CD4-positive, CD25-positive, alpha-beta regulatory T cell (primary cell): Measurements from ENCODE around the gene FATE1. TPM values are rescaled to one million over a fixed set of nuclear protein-coding genes. Genes with fewer than 3 reads are reported as not detected.

ENCODE experiments used
- ATAC-seq, 2 donors: fragments of 150-1000 bp; cut with Tn5 transposase; one replicate each; pipeline ENCODE4 v1.10.0; 2021; ENCODE audit warnings: low read depth in 2 of 2, moderate number of reproducible peaks in 2 of 2, moderate library complexity in 1 of 2
- DNase-seq, 3 donors: peaks; one replicate each; pipeline versions ENCODE4 v3.0.0 to v3.0.0-alpha.2; 2012 to 2022; ENCODE audit warnings: mixed read lengths in 1 of 3
- H3K27ac ChIP-seq: one replicate; pipeline ENCODE4 v1.7.0; 2013; ENCODE audit warnings: mild to moderate bottlenecking, low read length; ENCODE audit not compliant: insufficient read depth, poor library complexity, severe bottlenecking
- H3K27me3 ChIP-seq: one replicate; pipeline ENCODE4 v1.7.0; 2013; ENCODE audit warnings: low read length; ENCODE audit not compliant: control insufficient read depth, insufficient read depth
- H3K36me3 ChIP-seq: one replicate; pipeline ENCODE4 v1.7.0; 2013; ENCODE audit warnings: mild to moderate bottlenecking, low read length, moderate library complexity; ENCODE audit not compliant: control insufficient read depth, insufficient read depth
- H3K4me1 ChIP-seq: 2 replicates; pipeline ENCODE4 v1.7.0; 2013; ENCODE audit warnings: mild to moderate bottlenecking, low read length; ENCODE audit not compliant: insufficient read depth, control insufficient read depth, poor library complexity, severe bottlenecking
- H3K4me3 ChIP-seq: one replicate; pipeline ENCODE4 v1.7.0; 2013; ENCODE audit warnings: low read depth, mild to moderate bottlenecking, low read length, moderate library complexity
- H3K9me3 ChIP-seq, 2 experiments: 1 replicate in 1 of 2; 2 replicates in 1 of 2; pipeline ENCODE4 v1.7.0; 2013; ENCODE audit warnings: low read length in 2 of 2, mild to moderate bottlenecking in 1 of 2, moderate library complexity in 1 of 2; ENCODE audit not compliant: control insufficient read depth in 2 of 2
- H3K27ac Mint-ChIP-seq, 3 donors: one replicate each; pipeline ENCODE4 v1.8.0; 2020 to 2022; ENCODE audit warnings: mild to moderate bottlenecking in 3 of 3, mixed read lengths in 3 of 3, moderate library complexity in 2 of 3
- H3K27me3 Mint-ChIP-seq: one replicate; pipeline ENCODE4 v1.8.0; 2022; ENCODE audit warnings: mild to moderate bottlenecking, mixed read lengths
- H3K36me3 Mint-ChIP-seq: one replicate; pipeline ENCODE4 v1.8.0; 2020; ENCODE audit warnings: mixed read lengths
- H3K4me1 Mint-ChIP-seq, 4 donors: one replicate each; pipeline ENCODE4 v1.8.0; 2020 to 2022; ENCODE audit warnings: mixed read lengths in 4 of 4, mild to moderate bottlenecking in 1 of 4
- H3K4me3 Mint-ChIP-seq, 4 donors: one replicate each; pipeline ENCODE4 v1.8.0; 2020 to 2022; ENCODE audit warnings: mild to moderate bottlenecking in 4 of 4, mixed read lengths in 4 of 4, moderate library complexity in 3 of 4
- H3K9me3 Mint-ChIP-seq, 7 donors: one replicate each; pipeline ENCODE4 v1.8.0; 2020 to 2022; ENCODE audit warnings: mixed read lengths in 7 of 7, mild to moderate bottlenecking in 3 of 7, moderate library complexity in 2 of 7
- polyA plus RNA-seq, 4 donors: library from polyadenylated mRNA; unstranded; fragments of 300-500 nt; fragmentation: Illumina TruSeq; gene quantifications; one replicate each; pipeline ENCODE4 v1.2.3, GENCODE V29; 2021
- total RNA-seq: library from RNA; stranded (reverse); gene quantifications from one replicate; pipeline ENCODE4 v1.2.3, GENCODE V29; 2022

The FATE1 gene, protein sequence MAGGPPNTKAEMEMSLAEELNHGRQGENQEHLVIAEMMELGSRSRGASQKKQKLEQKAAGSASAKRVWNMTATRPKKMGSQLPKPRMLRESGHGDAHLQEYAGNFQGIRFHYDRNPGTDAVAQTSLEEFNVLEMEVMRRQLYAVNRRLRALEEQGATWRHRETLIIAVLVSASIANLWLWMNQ
- total RNA-seq (not detected), polyA plus RNA-seq (not detected)

DNA sequence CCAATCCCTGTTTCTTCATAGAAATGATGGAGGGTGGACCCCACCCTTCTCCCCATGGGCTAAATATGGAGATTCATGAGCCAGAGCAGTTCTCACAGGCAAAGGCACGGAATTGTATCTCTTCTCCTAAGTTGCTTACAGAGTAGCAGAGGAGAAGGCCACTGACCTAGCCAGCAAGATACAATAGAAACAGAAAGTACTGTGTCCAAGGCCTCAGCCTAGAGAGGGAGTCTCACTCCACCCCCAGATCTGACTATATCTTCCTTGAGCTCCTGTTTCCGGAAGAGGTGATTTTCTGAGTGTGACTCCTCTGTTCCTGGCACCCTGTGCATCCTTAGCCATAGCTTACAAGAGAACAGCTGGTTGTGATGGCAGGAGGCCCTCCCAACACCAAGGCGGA is at the start of gene FATE1:
FATE1 (plus strand) TSS at position 284 of the 400 bp plus-strand sequence; CDS start at position 369, 85 bp downstream.
- Histone ChIP-seq H3K9me3 (no peaks in the 10 kb centered on the region), H3K27ac (no peak within 1 kb of the TSS), H3K36me3 (no peaks in the 10 kb centered on the region), H3K27me3 (no peaks in the 10 kb centered on the region), H3K4me1 (no peaks in the 10 kb centered on the region), H3K4me3 (no peak within 1 kb of the TSS)
- no peaks in the 10 kb centered on the region for H3K4me1 Mint-ChIP-seq
- H3K27me3 Mint-ChIP-seq: no peaks in the 10 kb centered on the region
- no peak within 1 kb of the TSS for H3K4me3 Mint-ChIP-seq
- no peaks in the 10 kb centered on the region for H3K36me3 Mint-ChIP-seq
- no peaks in the 10 kb centered on the region for H3K9me3 Mint-ChIP-seq
- no peak for DNase-seq
- ATAC-seq: no peak
- H3K27ac Mint-ChIP-seq: peak within 1 kb of the TSS in 1 of 3 donors; percentile 60

DNA sequence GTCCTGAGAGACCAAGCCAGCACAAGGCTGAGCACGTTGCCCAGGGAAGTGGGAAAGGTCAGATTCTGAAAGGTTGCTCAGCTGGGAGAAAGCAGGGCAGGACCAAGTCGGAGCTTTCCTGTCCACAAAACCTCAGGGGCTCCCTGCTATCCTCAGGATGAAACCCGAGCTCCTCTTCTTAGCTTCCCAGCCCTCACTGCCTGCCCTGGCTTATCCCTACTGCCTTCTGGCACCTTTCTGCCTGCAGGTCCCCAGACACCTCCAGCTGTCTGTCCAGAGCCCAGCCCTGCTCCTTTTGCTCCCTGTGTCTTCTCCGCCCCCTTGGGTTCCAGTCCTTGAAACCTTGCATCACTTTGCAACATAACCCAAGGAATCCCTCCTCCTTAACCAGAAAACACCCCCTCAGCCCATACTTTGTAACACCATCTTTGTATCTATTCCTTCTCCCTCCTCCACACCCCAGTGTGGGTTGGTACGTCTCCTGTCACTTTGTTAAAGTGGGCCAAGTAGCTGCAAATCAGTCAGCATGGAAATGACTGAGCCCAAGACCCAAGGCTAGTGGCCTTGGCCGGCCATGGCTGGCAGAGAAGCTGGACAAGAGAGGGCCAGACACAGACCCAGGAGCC is 40.6 kb upstream of the FATE1 start:
- H3K4me3 Mint-ChIP-seq: no peak overlapping the region
- ATAC-seq: no peak
- Histone ChIP-seq H3K4me1 (no peaks in the 10 kb centered on the region), H3K4me3 (no peak overlapping the region), H3K27me3 (no peaks in the 10 kb centered on the region), H3K27ac (no peak overlapping the region), H3K36me3 (no peaks in the 10 kb centered on the region), H3K9me3 (no peaks in the 10 kb centered on the region)
- no peak overlapping the region for H3K27ac Mint-ChIP-seq
- no peak for DNase-seq
- no peaks in the 10 kb centered on the region for H3K36me3 Mint-ChIP-seq
- H3K27me3 Mint-ChIP-seq: no peaks in the 10 kb centered on the region
- H3K4me1 Mint-ChIP-seq: no peaks in the 10 kb centered on the region
- H3K9me3 Mint-ChIP-seq: no peaks in the 10 kb centered on the region

DNA sequence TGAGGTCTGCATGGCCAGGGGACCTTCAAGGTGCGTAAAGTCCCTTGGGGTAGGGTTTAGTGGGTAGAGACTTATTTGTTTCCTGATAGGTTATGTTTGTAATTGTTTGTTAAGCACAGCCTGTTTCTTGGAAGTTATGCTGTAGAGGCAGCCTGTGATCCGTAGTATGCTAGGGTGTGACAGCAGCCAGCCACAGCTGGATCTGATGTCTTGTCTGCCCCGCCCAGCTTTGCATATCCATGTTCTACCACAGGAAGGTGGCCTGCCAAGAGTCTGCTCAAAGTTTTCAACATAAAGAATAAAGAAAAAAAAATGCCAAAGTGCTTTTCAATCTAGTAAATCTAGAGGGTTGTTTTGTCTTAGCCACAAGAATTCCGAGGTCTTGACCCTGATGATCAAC is 39.6 kb upstream of the FATE1 start:
- H3K9me3 Mint-ChIP-seq: no peaks in the 10 kb centered on the region
- no peak overlapping the region for H3K27ac Mint-ChIP-seq
- DNase-seq: no peak
- Histone ChIP-seq H3K4me1 (no peaks in the 10 kb centered on the region), H3K36me3 (no peaks in the 10 kb centered on the region), H3K4me3 (no peak overlapping the region), H3K27me3 (no peaks in the 10 kb centered on the region), H3K9me3 (no peaks in the 10 kb centered on the region), H3K27ac (no peak overlapping the region)
- H3K4me3 Mint-ChIP-seq: no peak overlapping the region
- H3K4me1 Mint-ChIP-seq: no peaks in the 10 kb centered on the region
- no peaks in the 10 kb centered on the region for H3K36me3 Mint-ChIP-seq
- H3K27me3 Mint-ChIP-seq: no peaks in the 10 kb centered on the region
- ATAC-seq: no peak

DNA sequence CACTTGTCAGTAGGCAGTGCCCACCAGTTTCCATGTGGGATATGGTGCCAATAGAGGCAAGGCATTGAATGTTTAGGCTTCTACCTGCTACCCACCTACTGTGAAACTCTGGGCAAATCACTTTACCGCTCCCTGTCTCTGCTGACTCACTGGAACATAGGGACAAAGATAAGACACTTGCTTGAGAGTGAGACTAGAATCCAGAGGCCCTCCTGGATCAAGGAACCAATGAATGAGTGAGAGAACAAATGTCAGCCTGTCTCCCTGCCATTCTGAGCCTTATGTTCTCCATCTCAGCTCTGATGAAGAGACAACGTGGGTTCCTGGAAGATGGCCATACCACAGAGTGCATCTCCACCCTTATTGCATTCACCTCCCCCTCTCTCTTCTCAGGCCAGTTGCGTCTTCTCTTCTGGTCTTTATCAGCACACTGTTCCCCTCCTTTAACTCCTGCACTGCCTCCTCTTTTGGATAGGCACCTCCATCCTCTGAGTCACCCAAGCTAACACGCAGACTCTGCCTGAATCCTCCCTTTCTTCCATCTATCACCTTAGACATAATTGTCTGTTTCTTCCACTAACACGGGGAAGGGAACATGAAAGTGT is 35.9 kb upstream of the FATE1 start:
- no peaks in the 10 kb centered on the region for H3K9me3 Mint-ChIP-seq
- Histone ChIP-seq H3K27ac (no peak overlapping the region), H3K36me3 (no peaks in the 10 kb centered on the region), H3K27me3 (no peaks in the 10 kb centered on the region), H3K4me1 (no peaks in the 10 kb centered on the region), H3K4me3 (no peak overlapping the region), H3K9me3 (no peaks in the 10 kb centered on the region)
- no peak for ATAC-seq
- H3K27ac Mint-ChIP-seq: no peak overlapping the region
- no peak for DNase-seq
- H3K36me3 Mint-ChIP-seq: no peaks in the 10 kb centered on the region
- no peak overlapping the region for H3K4me3 Mint-ChIP-seq
- no peaks in the 10 kb centered on the region for H3K4me1 Mint-ChIP-seq
- peaks cover 7% of the 10 kb centered on the region for H3K27me3 Mint-ChIP-seq

DNA sequence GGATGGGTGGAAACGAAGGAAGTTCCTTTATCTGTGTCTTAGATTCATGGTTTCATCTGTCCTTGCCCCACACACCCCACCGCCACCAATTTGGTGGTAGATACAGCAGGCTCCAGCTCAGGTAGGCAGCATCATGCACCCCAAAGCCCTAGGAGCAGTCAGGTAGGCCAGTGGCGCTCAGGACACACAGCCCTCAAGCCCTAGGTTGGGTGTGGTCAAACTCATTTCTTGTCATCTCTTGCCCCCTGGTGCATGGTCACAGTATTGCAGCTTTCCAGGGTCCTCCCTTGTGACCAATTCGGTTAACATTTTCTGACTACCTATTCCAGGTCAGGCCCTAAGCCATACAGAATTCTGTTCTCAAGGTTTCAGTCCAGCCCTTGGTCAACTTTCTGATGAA is 35.0 kb upstream of the FATE1 start:
- ATAC-seq: no peak
- Mint-ChIP-seq H3K27me3 (peaks cover 7% of the 10 kb centered on the region), H3K27ac (no peak overlapping the region)

DNA sequence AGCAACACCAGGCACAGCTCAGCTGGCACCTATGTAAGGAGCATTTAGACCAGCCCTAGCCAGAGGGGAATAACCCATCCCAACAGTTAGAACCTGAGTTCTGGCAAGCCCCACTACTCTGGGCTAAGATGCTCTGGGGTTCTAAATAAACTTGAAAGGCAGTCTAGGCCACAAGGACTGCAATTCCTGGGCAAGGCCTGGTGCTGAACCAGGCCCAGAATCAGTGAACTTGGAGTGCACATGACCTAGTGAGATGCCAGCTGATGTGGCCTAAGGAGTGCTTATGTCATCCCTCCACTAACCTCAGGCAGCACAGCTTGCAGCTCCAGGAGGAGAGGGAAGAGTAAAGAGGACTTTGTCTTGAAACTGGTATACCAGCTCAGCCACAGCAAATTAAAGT is 28.2 kb upstream of the FATE1 start:
- no peak overlapping the region for H3K4me3 ChIP-seq
- H3K36me3 Mint-ChIP-seq: no peaks in the 10 kb centered on the region
- DNase-seq: no peak
- H3K27ac ChIP-seq: no peak overlapping the region
- H3K27me3 Mint-ChIP-seq: peaks cover 7% of the 10 kb centered on the region
- no peaks in the 10 kb centered on the region for H3K27me3 ChIP-seq
- H3K36me3 ChIP-seq: no peaks in the 10 kb centered on the region
- H3K4me1 Mint-ChIP-seq: no peaks in the 10 kb centered on the region
- H3K9me3 Mint-ChIP-seq: peaks cover 0 to 1% (median 0%) of the 10 kb centered on the region in 7 donors
- H3K4me1 ChIP-seq: no peaks in the 10 kb centered on the region
- no peak for ATAC-seq
- no peak overlapping the region for H3K27ac Mint-ChIP-seq
- H3K4me3 Mint-ChIP-seq: no peak overlapping the region
- H3K9me3 ChIP-seq: no peaks in the 10 kb centered on the region

More for the DNA sequence above, 35.0 kb upstream of the FATE1 start:
- Histone ChIP-seq H3K27me3 (no peaks in the 10 kb centered on the region), H3K36me3 (no peaks in the 10 kb centered on the region), H3K4me1 (no peaks in the 10 kb centered on the region), H3K4me3 (no peak overlapping the region), H3K9me3 (no peaks in the 10 kb centered on the region), H3K27ac (no peak overlapping the region)
- Mint-ChIP-seq H3K4me3 (no peak overlapping the region), H3K36me3 (no peaks in the 10 kb centered on the region), H3K9me3 (no peaks in the 10 kb centered on the region), H3K4me1 (no peaks in the 10 kb centered on the region)
- peak; percentile 14 to 54 (median 35) for DNase-seq

DNA sequence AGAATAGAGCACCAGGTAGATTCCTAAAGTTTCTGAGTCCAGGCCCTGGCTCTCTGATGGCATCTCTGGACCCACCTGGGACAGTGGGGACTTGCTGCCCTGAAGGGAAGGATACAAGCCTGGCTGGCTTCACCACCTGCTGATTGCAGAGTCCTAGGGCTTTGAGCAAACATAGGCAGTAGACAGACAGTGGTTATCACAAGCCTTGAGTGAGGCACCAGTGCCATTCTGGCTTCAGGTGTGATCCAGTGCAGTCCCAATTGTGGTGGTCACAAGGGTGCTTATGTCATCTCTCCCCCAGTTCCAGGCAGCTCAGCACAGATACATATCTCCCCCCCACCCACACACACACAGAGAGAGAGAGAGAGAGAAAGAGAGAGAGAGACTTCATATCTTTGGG is 27.1 kb upstream of the FATE1 start:
- Mint-ChIP-seq H3K4me1 (no peaks in the 10 kb centered on the region), H3K36me3 (no peaks in the 10 kb centered on the region), H3K4me3 (no peak overlapping the region), H3K27me3 (no peaks in the 10 kb centered on the region), H3K27ac (no peak overlapping the region), H3K9me3 (peaks cover 0 to 1% (median 0%) of the 10 kb centered on the region in 7 donors)
- H3K4me1 ChIP-seq: no peaks in the 10 kb centered on the region
- H3K27ac ChIP-seq: no peak overlapping the region
- H3K4me3 ChIP-seq: no peak overlapping the region
- ATAC-seq (no peak), DNase-seq (no peak)
- H3K36me3 ChIP-seq: no peaks in the 10 kb centered on the region
- H3K27me3 ChIP-seq: no peaks in the 10 kb centered on the region
- H3K9me3 ChIP-seq: no peaks in the 10 kb centered on the region

DNA sequence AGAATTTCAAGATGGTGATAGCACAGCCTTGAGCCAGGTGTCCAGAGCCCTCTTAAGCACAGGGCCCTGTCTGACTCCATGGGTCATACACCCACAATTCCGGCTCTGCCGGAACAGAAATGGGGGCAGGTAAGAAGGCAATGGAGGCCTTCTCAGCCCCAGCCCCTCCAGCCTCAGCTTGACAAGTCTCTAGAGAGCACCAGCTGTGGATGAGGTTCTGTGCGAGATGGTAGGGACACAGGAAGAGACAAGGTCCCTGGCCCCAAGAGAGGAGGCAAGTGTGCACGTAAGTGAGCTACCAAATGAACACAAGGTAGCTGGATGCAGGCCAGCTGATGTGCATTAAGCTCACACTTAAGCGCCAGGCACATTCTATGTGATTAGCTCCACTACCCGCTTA is 23.0 kb upstream of the FATE1 start:
- H3K27me3 Mint-ChIP-seq: peaks cover 11% of the 10 kb centered on the region
- DNase-seq (no peak), ATAC-seq (no peak)
- H3K4me1 ChIP-seq: no peaks in the 10 kb centered on the region
- H3K4me3 Mint-ChIP-seq: no peak overlapping the region
- H3K27ac Mint-ChIP-seq: no peak overlapping the region
- H3K4me3 ChIP-seq: no peak overlapping the region
- H3K4me1 Mint-ChIP-seq: peaks cover 0 to 2% (median 0%) of the 10 kb centered on the region in 4 donors
- H3K9me3 ChIP-seq: no peaks in the 10 kb centered on the region
- H3K9me3 Mint-ChIP-seq: peaks cover 0 to 1% (median 0%) of the 10 kb centered on the region in 7 donors
- no peak overlapping the region for H3K27ac ChIP-seq
- no peaks in the 10 kb centered on the region for H3K27me3 ChIP-seq
- no peaks in the 10 kb centered on the region for H3K36me3 Mint-ChIP-seq
- no peaks in the 10 kb centered on the region for H3K36me3 ChIP-seq
